HG02571 (cell line): ENCODE measurements around the gene SSNA1.

Source experiments
- ATAC-seq: cut with Tn5 transposase; IDR thresholded peaks from one replicate; pipeline ENCODE4 v1.9.1; 2021; ENCODE audit warnings: mild to moderate bottlenecking, moderate library complexity; ENCODE audit not compliant: unreplicated experiment

Gene SSNA1

DNA sequence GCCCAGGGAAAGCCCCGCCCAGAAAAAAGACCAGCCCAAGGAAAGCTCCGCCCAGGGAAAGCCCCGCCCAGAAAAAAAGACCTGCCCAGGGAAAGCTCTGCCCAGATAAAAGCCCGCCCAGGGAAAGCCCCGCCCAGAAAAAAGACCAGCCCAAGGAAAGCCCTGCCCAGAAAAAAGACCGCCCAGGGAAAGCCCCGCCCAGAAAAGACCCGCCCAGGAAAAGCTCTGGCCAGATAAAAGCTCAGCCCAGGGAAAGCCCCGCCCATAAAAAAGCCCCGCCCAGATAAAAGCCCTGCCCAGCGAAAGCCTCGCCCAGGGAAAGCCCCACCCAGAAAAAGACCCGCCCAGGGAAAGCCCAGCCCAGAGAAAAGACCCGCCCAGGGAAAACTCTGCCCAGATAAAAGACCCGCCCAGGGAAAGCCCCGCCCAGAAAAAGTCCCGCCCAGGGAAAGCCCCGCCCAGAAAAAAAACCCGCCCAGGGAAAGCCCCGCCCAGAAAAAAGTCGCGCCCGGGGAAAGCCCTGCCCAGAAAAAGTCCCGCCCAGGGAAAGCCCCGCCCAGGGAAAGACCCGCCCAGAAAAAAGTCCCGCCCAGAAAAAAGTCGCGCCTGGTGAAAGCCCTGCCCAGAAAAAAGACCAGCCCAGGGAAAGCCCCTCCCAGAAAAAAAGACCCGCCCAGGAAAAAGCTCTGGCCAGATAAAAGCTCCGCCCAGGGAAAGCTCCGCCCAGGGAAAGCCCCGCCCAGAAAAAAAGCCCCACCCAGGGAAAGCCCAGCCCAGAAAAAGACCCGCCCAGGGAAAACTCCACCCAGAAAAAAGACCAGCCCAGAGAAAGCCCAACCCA lies 37.6 kb upstream of the SSNA1 start:
- ATAC-seq, result peak; percentile 36

DNA sequence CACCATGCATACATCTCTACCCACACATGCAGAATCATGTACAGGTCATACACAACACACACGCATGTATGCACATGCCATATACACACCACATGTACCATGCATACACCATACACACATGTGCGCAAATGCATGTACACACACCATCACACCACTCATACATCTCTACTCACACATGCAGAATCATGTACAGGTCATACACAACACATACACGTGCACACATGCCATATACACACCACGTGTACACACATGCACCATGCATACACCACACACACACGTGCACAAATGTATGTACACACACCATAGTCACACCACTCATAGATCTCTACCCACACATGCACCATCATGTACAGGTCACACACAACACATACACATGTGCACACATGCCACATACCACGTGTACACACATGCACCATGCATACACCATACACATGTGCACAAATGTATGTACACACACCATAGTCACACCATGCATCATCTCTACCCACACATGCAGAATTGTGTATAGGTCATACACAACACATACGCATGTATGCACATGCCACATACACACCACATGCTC lies 35.6 kb upstream of the SSNA1 start:
- ATAC-seq, result no peak

DNA sequence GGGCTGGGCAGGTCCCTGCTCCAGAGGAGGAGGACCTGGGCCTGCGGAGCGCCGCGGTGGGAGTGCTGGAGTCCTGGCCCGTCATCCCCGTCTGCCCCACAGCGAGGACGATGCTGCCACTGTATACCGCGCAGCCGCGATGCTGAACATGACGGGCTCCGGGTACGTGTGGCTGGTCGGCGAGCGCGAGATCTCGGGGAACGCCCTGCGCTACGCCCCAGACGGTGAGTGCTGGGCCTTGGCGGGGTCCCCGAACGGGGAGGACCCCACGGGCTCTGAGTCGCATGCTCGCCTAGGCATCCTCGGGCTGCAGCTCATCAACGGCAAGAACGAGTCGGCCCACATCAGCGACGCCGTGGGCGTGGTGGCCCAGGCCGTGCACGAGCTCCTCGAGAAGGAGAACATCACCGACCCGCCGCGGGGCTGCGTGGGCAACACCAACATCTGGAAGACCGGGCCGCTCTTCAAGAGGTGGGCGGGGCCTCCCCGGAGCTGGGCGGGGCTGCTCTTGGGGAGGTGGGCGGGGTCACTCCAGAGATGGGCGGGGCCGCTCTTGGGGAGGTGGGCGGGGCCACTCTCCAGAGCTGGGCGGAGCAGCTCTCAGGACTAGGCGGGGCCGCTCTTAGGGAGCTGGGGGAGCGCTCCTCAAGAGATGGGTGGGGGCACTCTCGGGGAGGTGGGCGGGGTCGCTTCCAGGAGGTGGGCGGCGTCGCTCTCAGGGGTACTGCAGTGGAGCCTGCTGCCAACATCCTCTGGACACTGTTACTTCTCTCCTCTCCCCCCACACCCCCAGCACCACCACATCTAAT lies 31.7 kb upstream of the SSNA1 start:
- no peak for ATAC-seq

DNA sequence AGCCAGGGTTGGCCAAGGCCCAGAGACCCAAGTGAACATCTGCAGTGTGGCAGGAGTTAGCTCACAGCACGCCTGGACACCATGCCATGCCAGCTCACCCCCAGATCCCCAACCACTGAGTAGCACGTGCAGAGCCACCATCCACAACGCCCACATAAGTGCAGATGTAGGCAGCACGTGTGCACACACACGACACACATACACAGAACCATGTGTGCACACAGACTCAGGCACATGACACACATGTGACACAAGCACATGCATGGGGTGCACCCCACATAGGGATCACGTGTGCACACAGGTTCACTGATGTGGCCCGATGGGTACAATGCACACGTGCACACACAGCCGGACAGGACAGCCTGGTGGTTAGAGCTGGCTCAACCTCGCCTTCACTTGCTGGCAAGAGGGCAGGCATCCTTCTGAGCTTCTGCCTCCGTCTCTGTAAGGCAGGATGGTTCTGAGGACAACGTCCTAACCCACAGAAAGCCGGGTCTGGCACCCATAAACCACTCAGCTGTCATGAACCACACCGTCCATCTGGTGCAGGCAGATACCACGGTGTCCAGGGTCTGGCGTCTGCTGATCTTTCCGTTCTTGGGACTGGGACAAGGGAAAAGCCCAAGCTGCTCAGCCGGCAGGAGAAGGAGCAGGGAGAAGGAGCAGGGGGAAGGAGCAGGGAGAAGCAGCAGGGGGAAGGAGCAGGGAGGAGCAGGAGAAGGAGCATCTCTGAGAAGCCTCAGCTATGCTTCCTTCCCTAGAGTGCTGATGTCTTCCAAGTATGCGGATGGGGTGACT lies 30.7 kb upstream of the SSNA1 start:
- no peak for ATAC-seq

DNA sequence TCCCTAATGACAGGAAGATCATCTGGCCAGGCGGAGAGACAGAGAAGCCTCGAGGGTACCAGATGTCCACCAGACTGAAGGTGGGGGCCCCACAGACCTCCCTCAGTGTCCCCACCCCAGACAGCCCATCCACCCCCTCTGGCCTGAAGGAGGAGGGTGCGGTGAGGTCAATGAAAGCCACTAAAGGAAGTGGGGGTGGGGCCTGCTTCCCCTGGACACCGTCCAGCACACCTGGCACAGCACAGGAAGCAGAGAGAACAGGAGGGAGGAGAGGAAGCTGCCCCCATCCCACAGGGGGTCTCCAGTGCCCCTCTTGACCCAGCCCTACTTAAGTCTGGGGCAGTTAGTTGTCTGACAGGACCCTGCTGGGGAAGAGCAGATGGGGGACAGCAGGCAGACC lies 29.9 kb upstream of the SSNA1 start:
- no peak for ATAC-seq

DNA sequence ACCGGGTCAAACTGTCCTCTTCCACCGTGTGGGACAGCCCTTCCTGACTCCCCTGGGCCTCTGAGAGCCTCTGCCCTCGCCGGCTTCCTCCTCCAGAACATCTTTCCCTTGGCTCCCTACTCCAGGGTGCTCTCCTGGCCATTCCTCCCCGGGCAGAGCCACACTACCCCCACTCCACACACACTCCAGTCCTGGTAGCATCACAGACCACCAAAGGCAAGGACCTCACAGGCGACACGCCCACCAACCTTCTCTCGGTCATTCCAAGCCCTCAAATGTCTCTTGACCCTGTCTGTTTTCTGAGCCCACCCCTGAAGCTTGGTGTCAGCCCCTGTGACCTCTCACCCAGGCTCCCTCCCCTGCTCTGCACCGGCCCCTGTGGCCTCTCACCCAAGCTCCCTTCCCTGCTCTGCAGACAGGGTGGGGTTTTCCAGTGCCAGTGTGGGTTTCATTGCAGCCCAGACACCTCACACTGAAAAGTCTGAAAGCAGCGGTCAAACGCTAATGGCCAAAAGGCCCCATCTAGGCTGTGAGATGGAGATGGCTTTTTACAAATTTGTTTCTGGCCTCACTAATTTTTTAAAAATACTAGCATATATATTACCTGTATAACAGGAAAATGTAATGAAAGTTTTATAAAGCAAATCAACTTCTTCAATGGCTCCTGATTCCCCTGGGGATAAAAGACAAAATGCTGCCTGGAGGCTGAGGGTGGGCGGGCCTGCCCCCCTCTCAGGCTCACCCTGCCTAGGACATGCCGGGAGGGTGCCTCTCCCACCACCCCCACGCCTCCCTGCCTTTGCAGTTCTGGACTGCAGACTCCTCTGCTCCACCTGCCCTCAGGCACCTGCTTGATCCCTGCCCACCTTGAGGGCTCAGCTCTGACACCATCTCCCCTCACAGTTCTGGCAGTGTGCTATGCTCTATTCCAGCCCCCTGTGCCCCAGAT lies 29.1 kb upstream of the SSNA1 start:
- ATAC-seq, result no peak

DNA sequence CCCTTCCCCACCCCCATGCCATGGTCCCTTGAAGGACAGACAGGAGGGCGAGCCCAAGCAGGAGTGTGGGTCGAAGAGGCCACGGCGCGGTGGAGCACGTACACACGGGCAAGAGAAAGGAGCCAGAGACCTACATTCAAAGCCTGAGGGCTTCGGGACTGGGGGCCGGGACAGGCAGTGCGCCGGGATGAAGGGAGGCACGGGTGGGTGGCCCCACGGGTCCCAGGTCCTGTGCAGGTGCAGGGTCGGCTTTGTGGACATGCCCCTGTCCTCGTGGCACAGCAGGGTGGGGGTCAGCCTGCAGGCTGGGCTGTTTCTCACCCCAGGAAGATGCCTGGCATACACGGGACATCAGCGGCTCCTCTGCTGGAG lies 28.4 kb upstream of the SSNA1 start:
- ATAC-seq, result no peak

DNA sequence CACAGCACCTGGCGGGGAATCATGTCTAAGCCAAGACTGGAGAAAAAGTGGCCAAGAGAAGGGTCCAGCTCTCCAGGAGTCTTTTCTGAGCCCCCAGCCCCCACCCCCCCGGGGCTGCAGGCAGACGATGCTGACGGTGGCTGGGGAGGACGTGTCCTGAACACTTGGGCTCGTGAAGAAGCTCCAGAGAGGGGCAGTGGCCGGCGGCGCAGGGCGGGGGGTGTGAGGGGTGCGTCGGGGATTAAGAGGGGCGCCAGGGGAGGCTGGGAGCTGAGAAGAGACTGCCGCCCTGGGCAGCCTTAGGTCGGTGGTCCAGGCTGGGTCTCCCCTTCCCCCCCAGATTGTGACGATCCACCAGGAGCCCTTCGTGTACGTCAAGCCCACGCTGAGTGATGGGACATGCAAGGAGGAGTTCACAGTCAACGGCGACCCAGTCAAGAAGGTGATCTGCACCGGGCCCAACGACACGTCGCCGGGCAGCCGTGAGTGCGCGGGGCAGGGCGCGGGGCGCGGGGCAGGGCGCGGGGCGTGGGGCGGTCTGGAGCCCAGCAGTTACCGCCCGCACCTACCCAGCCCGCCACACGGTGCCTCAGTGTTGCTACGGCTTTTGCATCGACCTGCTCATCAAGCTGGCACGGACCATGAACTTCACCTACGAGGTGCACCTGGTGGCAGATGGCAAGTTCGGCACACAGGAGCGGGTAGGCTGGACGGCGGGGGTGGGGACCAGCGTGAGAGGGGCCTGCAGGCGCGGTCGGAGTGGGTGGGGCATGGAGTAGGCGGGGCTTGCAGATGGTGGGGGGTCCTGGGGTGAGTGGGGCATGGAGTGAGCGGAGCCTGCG lies 27.5 kb upstream of the SSNA1 start:
- ATAC-seq, result no peak

DNA sequence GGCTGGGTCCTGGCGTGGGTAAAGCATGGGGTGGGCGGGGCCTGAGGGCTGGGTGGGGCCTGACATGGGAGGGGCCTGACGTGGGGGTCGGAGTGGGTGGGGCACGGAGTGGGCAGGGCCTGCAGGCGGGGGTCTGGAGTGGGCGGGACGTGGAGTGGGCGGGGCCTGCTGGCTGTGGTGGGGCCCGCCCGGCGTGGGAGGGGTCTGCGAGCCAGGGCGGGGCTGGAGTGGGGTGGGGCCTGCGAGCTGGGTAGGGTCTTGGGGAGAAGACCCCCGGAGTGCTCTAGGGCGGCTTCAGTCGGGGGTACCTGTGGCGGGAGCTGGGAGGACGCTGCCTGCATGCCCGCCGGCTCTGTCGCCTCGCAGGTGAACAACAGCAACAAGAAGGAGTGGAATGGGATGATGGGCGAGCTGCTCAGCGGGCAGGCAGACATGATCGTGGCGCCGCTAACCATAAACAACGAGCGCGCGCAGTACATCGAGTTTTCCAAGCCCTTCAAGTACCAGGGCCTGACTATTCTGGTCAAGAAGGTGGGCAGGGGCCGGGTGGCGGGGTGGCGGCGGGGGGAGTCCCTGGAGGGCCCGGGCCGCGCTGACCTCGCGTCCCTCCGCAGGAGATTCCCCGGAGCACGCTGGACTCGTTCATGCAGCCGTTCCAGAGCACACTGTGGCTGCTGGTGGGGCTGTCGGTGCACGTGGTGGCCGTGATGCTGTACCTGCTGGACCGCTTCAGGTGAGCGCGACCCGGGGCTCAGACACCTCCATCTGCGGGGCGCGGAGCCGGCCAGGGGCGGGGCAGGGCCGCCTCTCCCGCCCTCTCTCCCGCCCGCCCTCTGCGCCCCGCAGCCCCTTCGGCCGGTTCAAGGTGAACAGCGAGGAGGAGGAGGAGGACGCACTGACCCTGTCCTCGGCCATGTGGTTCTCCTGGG lies 26.7 kb upstream of the SSNA1 start:
- ATAC-seq, result no peak

DNA sequence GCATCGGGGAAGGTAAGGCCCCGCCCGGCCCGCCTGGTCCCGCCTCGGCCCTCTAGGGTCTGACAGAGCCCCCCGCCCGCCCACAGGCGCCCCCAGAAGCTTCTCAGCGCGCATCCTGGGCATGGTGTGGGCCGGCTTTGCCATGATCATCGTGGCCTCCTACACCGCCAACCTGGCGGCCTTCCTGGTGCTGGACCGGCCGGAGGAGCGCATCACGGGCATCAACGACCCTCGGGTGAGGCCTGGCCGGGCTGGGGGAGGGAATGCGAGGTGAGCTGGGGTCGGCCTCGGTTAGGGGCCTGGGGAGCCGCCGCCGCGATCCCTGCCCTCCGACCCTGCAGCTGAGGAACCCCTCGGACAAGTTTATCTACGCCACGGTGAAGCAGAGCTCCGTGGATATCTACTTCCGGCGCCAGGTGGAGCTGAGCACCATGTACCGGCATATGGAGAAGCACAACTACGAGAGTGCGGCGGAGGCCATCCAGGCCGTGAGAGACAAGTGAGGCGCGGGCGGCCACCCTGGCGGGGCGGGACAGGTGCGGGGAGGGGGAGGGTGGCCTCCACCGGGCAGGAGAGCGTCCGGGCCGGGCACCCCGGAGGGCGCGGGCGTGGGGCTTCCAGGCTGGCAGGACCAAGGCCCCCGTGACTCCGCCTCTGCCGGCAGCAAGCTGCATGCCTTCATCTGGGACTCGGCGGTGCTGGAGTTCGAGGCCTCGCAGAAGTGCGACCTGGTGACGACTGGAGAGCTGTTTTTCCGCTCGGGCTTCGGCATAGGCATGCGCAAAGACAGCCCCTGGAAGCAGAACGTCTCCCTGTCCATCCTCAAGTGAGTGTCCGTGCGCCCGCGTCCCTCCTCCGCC lies 25.7 kb upstream of the SSNA1 start:
- ATAC-seq, result no peak

DNA sequence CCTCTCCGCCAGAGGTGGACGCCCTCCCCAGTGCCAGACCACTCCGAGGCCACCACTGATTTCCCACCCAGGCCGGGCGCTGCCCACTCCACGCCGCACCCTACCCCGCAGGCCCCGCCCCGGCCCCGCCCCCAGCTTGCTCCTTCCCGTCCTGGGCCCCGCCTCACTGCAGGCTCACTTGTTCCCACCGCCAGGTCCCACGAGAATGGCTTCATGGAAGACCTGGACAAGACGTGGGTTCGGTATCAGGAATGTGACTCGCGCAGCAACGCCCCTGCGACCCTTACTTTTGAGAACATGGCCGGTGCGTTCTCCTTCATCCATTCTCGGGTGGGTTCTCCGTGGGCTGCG lies 25.1 kb upstream of the SSNA1 start:
- ATAC-seq, result no peak

DNA sequence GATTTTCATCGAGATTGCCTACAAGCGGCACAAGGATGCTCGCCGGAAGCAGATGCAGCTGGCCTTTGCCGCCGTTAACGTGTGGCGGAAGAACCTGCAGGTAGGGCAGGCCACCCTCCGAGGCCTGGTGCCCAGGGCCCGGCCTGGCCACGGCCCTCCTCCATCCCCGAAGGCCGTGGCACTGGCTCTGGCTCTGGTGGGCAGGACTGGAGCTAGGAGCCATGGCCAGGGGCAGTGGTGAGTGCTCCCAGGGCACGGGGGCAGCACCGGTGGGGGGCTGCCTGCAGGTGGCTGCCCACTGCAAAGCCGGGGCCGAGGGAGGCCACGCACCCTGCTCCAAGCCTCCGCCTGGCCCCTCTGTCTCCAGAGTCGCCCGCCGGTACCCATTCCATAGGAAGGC lies 24.7 kb upstream of the SSNA1 start:
- no peak for ATAC-seq

DNA sequence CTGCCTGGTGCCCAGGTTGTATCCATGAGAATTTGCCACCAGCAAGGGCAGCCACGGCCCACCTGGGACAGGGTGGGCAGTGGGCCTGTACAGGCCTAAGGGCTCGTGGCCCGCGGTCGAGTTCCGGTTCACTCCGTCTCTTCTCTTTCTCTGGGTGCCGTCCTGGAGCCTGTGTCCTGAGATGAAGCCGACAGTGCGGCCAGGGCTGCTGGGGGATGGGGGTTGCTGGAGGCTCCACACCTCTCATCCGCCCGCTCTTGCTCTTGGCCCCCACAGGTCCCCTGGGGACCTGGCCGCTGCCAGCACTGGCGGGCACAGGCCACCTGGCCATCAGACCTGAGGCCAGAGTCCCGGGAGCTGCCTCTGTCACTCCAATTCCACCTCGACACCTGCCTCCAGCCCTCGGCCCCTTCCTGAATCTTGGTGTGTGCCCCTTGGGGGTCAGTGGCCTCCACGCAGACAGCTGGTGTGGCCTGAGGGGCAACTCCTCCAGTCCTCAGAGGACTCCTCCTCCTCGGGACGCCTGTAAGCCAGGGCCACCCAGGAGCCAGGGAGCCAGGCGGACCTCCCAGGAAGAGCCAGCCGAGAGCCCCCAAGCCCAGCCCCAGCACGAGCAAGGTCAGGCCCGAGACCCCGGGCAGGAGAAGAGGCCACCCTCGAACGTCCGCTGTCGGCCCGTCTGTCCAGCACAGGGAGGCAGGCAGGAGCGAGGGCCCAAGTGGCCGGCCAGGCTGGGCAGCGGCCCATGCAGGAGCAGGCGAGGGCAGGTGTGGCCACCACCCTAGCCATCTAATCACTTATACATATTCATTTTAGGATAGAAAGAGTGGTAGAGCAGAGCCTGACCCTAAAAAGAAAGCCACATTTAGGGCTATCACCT lies 23.9 kb upstream of the SSNA1 start:
- ATAC-seq, result no peak

DNA sequence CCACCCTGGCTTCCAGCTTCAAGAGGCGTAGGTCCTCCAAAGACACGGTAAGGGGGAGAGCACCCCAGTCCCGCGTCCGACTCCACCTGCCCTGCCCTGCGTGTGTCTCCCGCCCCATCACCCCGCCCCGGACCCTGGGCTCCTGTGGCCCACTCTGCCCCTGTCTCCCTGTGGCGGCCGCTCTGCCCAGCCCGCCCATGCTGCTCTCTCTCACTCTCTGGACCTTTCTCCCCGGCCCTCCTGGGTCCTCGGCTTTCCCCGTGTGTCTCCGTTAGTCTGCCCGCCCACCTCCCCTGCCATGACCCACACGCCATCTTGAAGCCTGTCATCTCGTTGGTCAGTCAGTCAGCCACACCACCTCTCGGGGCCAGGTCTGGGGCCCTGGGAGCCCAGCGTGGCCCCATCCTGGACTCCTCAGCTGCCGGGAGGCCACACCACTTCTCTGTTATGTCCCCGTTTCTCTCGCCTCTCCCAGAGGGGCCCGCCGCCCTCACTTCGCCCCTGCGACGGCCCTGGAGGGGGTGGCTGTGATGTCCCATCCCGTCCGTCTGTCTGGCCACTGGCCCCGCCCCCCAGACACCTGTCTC lies 23.1 kb upstream of the SSNA1 start:
- no peak for ATAC-seq

DNA sequence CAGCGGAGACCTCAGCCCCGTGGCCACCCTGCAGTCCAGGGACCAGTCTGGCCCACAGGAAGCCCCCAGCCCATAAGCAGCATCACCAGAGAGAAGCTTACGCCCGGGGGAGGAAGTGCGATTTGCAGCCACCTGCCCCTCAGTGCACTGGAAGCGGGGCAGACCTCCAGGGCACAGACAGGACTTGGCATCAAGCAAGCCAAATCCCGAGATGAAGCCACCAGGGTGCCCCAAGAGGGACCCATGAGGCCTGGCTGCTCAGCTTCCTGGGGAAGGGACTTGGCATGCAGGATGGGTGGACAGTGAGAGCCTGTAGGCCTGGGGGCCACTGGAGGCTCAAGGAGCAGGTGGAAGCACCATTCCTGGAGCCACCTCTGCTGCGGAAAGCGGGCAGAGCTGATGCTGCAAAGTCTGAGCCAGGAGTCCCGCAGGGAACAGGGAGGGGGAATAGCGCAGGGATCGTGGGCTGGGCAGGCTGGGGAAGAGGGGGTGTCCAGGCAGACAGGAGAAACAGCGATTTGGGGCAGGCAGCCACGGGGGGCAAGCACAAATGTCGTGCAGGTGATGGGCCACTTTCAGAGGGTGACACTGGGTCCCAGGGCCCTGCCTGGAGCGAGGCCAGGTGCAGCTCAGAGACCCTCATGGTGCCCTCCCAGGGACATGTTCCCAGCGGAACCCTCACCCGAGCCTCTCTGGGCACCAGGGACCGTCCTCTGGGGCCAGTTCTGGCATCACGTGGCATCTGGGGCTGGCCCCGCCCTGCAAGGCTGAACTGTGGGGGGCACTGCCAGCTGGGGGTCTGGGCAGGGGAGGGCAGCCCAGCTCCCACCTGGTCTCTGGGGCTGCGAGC lies 21.9 kb upstream of the SSNA1 start:
- no peak for ATAC-seq
